NB4 (cell line): ENCODE measurements around the gene COG5.

ENCODE experiments used
- DNase-seq: peaks from one replicate; pipeline ENCODE4 v3.0.0; 2010; ENCODE audit warnings: low read depth
- H3K4me3 ChIP-seq: one replicate; pipeline ENCODE4 v1.5.1; 2011; ENCODE audit warnings: mild to moderate bottlenecking, low read depth, low read length, moderate library complexity
- CTCF ChIP-seq: IDR thresholded peaks from one replicate; pipeline ENCODE4 v1.5.1; 2012; ENCODE audit warnings: low read depth, low read length
- MAX ChIP-seq: IDR thresholded peaks from 2 replicates; pipeline ENCODE4 v1.6.1; 2011; ENCODE audit warnings: low read depth, low read length
- MYC ChIP-seq: IDR thresholded peaks from 2 replicates; pipeline ENCODE4 v1.6.1; 2011; ENCODE audit warnings: low read depth, low read length
- POLR2A ChIP-seq: IDR thresholded peaks from 2 replicates; pipeline ENCODE4 v1.6.1; 2011; ENCODE audit warnings: mild to moderate bottlenecking; ENCODE audit not compliant: insufficient read length; ENCODE audit errors: extremely low read depth

COG5 gene

DNA sequence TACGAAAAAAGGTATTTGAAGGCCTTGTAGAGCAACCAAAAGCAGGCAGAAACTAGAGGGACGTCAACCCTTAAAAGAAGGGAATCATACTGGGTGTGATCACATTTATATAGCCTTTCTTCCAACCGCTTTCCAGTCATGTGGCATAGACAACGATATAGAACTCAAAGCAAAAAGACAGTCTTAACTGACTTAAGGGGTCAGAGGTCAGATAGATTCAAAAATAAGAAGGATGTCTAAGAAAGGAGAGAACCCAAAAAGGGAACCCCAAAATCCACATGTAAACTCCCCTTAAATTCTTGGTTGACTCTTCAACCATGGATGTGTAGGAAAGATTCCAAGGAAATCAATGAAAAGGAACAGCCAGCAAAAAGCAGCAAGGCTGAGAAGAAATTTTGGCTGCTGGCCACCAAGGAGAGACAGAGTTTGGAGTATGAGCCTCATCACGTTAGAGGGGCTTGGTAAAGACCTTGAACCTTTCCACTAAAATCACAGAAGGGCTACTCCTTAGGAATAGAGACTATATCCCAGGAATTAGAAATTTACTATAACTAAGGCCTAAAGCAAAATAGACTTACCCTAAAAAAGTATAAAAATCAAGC lies 24.9 kb upstream of the COG5 start:
- DNase-seq, result no peak
- no peak overlapping the region for H3K4me3 ChIP-seq
- TF ChIP-seq POLR2A, result no peak
- TF ChIP-seq CTCF, result no peak
- TF ChIP-seq MYC, result no peak
- no peak for TF ChIP-seq MAX

GRCh38 chr7:107584716-107585115 lies 21.0 kb upstream of the COG5 start:
- TF ChIP-seq MYC, result no peak
- no peak for TF ChIP-seq POLR2A
- no peak for TF ChIP-seq MAX
- TF ChIP-seq CTCF, result no peak
- no peak for DNase-seq
- no peak overlapping the region for H3K4me3 ChIP-seq

DNA sequence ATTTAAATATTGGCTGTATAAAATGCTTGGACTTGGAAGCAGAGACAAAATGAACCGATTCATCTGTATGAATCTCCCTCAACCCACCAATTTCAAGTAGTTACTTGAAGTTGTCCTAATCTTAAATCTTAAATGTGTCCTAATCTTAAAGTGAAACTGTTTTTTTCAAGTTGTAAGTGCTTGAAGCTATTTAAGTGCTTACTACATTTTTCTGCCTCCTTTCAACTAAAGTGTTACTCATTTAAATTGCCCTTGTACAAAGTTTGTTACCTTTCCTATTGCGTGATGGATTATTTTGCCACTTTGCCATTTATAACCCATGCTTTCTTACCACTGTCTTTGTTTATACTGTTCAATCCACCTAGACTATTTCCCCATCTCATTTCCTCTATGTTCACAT lies 19.2 kb upstream of the COG5 start:
- H3K4me3 ChIP-seq, result no peak overlapping the region
- DNase-seq, result no peak
- TF ChIP-seq MAX, result no peak

DNA sequence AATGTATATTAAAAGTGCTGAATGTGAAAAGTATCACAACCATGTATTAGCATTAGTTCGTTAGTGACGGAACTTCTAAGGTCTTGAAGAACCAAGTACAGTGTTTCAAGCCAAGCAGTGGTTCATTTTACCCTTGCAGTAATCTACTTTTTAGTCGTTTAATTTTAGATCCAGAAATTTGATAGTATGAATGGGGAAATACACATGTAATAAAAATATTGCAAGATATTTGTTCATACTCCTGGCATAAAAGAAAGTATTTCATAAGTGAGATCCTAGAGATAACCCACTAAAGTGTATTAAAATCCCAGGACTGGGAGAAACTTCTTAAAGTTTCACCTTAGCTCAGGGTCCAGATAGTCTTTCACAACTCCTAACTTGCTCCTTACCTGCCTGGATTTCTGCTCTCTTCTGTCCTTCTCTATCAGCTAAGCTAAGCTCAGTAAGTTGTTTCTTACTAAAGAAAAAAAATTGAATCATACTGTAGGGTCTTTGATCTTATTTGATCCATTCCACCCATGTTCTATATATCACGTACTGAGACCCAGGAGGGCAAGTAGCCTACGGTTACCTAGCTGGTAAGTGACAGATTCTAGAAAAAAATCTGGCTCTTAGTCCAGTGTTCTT lies 17.8 kb upstream of the COG5 start:
- DNase-seq, result no peak
- TF ChIP-seq MYC (no peak), POLR2A (no peak), CTCF (no peak), MAX (no peak)
- H3K4me3 ChIP-seq, result peak overlapping the region; percentile 89

- TF ChIP-seq MYC, result no peak
- no peak for TF ChIP-seq CTCF
- TF ChIP-seq MAX, result no peak; the same call in 1 of the 2 replicates
These were observed 17.1 kb upstream of the COG5 start for GRCh38 chr7:107580716-107581383.

GRCh38 chr7:107579885-107580715 lies 16.4 kb upstream of the COG5 start, which contains the start of gene BCAP29:
TSS of gene BCAP29 (plus strand) at chr7:107580246. CDS start at chr7:107580773, 527 bp downstream.
- peak within 1 kb of the TSS; percentile 89 for H3K4me3 ChIP-seq
- DNase-seq, result peak; percentile 90
- peak; percentile 71 for TF ChIP-seq MYC
- peak; percentile 64; the same call in 1 of the 2 replicates for TF ChIP-seq MAX
- peak; percentile 74 for TF ChIP-seq POLR2A
- no peak for TF ChIP-seq CTCF

More at GRCh38 chr7:107580716-107581383, 17.1 kb upstream of the COG5 start:
- H3K4me3 ChIP-seq, result peak overlapping the region; percentile 89
- no peak for DNase-seq
